Skeletal muscle satellite cell (primary cell): ENCODE data around the gene SLC29A1.
A peak's percentile ranks its signal among the peaks of the same experiment; 100 is the strongest.

Source experiments
- H3K27me3 ChIP-seq: 2 replicates; pipeline ENCODE4 v1.7.0; 2013; ENCODE audit warnings: low read length; ENCODE audit not compliant: control insufficient read depth, insufficient read depth
- H3K36me3 ChIP-seq: 2 replicates; pipeline ENCODE4 v1.7.0; 2013; ENCODE audit warnings: mild to moderate bottlenecking, control low read depth, low read length; ENCODE audit not compliant: insufficient read depth
- H3K4me1 ChIP-seq: 2 replicates; pipeline ENCODE4 v1.7.0; 2013; ENCODE audit warnings: low read length; ENCODE audit not compliant: control insufficient read depth, insufficient read depth
- H3K4me2 ChIP-seq: 2 replicates; pipeline ENCODE4 v1.7.0; 2013; ENCODE audit warnings: mild to moderate bottlenecking, low read length
- H3K4me3 ChIP-seq: 2 replicates; pipeline ENCODE4 v1.7.0; 2013; ENCODE audit warnings: low read length
- H3K9ac ChIP-seq: 2 replicates; pipeline ENCODE4 v1.7.0; 2013; ENCODE audit warnings: mild to moderate bottlenecking, low read depth, low read length, moderate library complexity
- H3K9me3 ChIP-seq: replicated peaks from 2 replicates; pipeline ENCODE4 v1.7.0; 2013; ENCODE audit warnings: mild to moderate bottlenecking, control low read depth, low read length

SLC29A1 gene

DNA sequence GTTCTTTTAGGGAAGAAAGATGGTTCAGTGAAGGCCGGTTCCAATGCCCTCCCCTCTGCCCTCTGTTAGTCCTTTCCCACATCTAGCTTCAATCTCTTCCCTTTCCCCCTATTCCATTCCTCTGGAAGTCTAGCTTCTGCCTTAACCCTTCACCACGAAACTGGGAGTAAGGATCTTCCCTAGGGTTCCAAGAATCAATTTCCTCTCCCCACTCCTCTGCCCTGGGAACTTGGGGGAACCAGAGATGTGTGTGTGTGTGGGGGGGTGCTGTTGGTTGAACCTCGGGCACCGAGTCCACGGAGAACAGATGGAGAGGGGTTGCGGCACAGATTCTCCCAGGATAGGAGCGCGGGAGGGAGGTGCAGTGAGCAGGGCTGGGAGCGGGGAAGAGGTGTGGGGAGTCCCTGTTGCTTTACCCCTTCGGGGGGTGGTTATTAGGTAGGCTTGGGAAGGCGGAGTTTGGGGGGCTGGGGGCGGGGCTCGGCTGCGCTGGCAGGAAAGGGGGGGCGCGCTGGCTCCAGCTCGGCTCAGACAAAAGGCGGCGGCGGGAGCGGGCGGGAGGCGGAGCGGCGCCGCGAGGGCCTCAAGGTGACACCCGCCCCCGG is 46.6 kb downstream of the SLC29A1 start, which contains the start of gene TMEM151B:
Gene TMEM151B (plus strand): TSS at position 530 of the 605 bp plus-strand sequence. CDS start 293 bp downstream, outside the sequence.
- Histone ChIP-seq H3K4me2 (no peak within 1 kb of the TSS), H3K9me3 (no peaks in the 10 kb centered on the region), H3K4me1 (no peaks in the 10 kb centered on the region), H3K36me3 (no peaks in the 10 kb centered on the region), H3K9ac (no peak within 1 kb of the TSS), H3K4me3 (no peak within 1 kb of the TSS), H3K27me3 (peaks cover 52% of the 10 kb centered on the region)

DNA sequence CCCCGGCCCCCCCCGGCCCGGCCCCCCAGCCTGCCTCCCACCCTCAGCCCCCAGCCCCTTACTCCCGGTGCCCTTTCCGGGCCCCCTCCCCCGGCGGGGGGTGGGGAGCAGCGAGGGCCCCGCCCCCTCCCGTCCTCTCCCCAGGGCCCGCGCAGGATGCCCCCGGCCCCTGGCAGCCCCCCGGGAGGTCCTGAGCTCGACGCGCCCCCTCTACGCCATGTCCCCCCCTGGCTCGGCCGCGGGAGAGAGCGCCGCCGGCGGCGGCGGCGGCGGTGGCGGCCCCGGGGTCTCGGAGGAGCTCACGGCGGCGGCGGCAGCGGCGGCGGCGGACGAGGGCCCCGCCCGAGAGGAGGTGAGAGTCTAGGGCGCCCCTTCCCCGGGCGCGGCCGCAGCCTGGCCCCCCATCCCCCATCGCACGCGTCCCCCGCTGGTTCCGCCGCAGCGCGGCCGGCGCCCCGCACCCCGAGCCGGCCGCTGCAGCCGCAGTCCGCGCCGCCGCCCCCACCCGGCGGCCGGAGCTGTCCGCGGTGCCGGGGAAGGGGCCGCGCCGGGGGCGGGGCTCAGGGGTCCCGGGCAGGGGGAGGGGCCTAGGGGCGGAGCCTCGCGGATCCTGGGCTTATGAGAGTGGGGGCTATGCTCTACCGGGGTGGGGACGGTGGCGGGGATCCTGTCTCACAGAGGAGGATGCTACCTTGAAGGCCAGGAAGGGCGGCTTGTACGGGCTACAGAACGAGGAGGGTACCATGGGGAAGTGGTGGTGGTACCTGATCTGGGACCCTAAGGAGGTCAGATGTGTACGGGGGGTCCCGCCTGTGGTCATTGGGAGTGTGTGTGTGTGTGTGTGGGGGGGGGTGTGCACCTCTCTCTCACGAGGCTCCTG is 47.4 kb downstream of the SLC29A1 start:
- peaks cover 52% of the 10 kb centered on the region for H3K27me3 ChIP-seq

DNA sequence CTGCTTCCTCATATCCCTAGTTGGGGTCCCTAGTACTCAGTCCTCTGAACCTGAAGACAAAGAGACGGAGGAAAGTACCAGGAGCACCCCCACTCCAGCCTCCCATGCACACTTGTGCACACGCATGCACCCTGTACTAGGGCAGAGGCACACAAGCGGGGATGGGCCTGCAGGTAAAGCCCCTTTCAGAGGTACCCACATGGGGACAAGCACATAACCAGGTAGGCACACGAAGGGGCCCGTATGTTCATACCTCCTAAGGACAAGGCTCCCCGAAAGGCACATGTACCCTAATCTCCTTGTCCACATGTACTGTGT is 48.0 kb downstream of the SLC29A1 start:
- Histone ChIP-seq H3K9ac (no peak overlapping the region), H3K9me3 (no peaks in the 10 kb centered on the region), H3K27me3 (peaks cover 54% of the 10 kb centered on the region), H3K4me2 (no peak overlapping the region), H3K4me1 (peaks cover 3% of the 10 kb centered on the region), H3K4me3 (no peak overlapping the region), H3K36me3 (no peaks in the 10 kb centered on the region)

More for the DNA sequence above, 47.4 kb downstream of the SLC29A1 start:
- Histone ChIP-seq H3K9ac (no peak overlapping the region), H3K4me1 (peaks cover 2% of the 10 kb centered on the region), H3K36me3 (no peaks in the 10 kb centered on the region), H3K4me2 (no peak overlapping the region), H3K4me3 (no peak overlapping the region), H3K9me3 (no peaks in the 10 kb centered on the region)

DNA sequence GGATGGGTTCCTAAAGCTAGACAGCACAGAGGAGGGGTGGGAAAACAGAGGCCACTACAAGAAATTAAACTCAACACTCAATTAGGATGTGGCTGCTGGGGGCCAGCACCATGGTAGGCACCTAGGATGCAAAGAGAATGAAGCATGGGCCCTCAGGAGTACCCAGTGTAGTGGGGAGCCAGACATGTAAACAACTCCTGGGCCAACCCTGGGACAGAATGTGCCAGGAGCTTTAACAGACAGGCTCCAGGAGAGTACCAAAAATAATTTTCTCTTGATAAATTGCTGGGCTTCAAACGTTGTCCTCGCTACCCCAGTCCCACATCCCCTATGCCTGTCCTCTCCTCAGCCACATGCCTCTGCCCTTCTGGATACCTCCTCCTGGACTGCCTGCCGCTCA is 48.5 kb downstream of the SLC29A1 start:
- Histone ChIP-seq H3K36me3 (no peaks in the 10 kb centered on the region), H3K4me2 (no peak overlapping the region), H3K9ac (no peak overlapping the region), H3K27me3 (peaks cover 59% of the 10 kb centered on the region), H3K4me3 (no peak overlapping the region), H3K4me1 (peaks cover 3% of the 10 kb centered on the region), H3K9me3 (no peaks in the 10 kb centered on the region)

DNA sequence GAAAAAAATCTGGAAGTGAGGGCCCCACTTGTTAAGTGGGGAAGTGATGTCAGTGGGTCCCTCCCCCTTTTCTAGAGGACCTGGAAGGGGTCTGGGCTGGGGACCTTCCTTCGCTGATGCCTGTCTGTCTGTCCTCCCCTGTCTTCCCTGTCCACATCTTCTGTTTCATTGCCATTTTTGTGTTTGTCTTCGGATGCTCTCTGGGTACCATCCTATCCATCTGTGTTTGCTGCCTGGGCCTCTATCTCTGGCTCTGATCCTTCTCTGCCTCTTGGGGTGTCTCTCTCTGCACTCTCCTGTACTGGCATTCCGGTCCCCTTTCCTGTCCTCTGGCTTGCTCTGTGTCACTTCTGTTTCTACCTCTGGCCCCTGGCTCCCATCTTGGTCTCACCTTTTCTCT is 49.1 kb downstream of the SLC29A1 start:
- peaks cover 65% of the 10 kb centered on the region for H3K27me3 ChIP-seq
- no peaks in the 10 kb centered on the region for H3K36me3 ChIP-seq
- no peaks in the 10 kb centered on the region for H3K9me3 ChIP-seq
- H3K4me2 ChIP-seq, result no peak overlapping the region
- H3K9ac ChIP-seq, result no peak overlapping the region
- H3K4me1 ChIP-seq, result peaks cover 3% of the 10 kb centered on the region
- H3K4me3 ChIP-seq, result no peak overlapping the region

DNA sequence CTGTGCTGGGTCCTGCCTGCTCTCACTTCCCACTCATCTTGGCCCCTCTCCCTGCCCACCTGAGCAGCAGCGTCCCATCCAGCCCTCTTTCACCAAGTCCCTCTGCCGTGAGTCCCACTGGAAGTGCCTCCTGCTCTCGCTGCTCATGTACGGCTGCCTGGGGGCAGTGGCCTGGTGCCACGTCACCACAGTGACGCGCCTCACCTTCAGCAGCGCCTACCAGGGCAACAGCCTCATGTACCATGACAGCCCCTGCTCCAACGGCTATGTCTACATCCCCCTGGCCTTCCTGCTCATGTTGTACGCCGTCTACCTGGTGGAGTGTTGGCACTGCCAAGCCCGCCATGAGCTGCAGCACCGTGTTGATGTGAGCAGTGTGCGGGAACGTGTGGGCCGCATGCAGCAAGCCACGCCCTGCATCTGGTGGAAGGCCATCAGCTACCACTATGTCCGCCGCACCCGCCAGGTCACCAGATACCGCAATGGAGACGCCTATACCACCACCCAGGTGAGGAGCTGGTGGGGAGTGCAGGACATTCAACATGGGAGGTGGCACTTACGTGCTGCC is 49.7 kb downstream of the SLC29A1 start:
- no peaks in the 10 kb centered on the region for H3K9me3 ChIP-seq
- H3K27me3 ChIP-seq, result peaks cover 71% of the 10 kb centered on the region
- H3K36me3 ChIP-seq, result no peaks in the 10 kb centered on the region
- H3K9ac ChIP-seq, result no peak overlapping the region
- H3K4me1 ChIP-seq, result peaks cover 3% of the 10 kb centered on the region
- H3K4me2 ChIP-seq, result no peak overlapping the region
- no peak overlapping the region for H3K4me3 ChIP-seq

DNA sequence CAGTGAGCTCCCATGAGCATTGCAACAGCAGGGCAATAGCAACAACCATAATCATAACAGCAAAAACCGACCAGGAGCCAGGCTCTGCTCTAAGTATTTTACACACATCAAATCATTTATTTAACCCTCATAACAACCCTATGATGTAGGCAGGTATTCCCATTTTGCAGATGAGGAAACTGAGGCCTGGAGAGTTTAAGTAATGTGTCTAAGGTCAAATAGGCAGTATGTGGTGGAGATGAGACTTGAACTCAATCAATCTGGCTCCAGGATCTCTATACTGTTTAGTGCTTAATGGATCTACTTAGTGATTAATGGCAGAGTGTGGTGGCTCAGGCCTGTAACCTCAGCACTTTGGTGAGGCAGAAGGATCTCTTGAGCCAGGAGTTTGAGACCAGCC is 50.2 kb downstream of the SLC29A1 start:
- Histone ChIP-seq H3K27me3 (peaks cover 69% of the 10 kb centered on the region), H3K4me1 (peaks cover 3% of the 10 kb centered on the region), H3K9me3 (no peaks in the 10 kb centered on the region), H3K9ac (no peak overlapping the region), H3K4me3 (no peak overlapping the region), H3K36me3 (no peaks in the 10 kb centered on the region), H3K4me2 (no peak overlapping the region)

DNA sequence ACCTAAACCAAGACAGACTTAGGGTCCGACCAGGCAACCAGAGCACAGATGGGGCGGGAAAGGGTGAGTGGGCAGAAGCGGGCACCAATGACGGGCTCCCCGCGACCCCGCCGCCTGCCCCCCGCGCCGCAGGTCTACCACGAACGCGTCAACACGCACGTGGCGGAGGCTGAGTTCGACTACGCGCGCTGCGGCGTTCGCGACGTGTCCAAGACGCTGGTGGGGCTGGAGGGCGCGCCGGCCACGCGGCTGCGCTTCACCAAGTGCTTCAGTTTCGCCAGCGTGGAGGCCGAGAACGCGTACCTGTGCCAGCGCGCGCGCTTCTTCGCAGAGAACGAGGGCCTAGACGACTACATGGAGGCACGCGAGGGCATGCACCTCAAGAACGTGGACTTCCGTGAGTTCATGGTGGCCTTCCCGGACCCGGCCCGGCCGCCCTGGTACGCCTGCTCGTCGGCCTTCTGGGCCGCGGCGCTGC is 51.9 kb downstream of the SLC29A1 start:
- Histone ChIP-seq H3K9ac (no peak overlapping the region), H3K36me3 (no peaks in the 10 kb centered on the region), H3K4me2 (peak overlapping the region; percentile 80), H3K9me3 (no peaks in the 10 kb centered on the region), H3K4me3 (no peak overlapping the region), H3K4me1 (peaks cover 3% of the 10 kb centered on the region), H3K27me3 (peaks cover 65% of the 10 kb centered on the region)

DNA sequence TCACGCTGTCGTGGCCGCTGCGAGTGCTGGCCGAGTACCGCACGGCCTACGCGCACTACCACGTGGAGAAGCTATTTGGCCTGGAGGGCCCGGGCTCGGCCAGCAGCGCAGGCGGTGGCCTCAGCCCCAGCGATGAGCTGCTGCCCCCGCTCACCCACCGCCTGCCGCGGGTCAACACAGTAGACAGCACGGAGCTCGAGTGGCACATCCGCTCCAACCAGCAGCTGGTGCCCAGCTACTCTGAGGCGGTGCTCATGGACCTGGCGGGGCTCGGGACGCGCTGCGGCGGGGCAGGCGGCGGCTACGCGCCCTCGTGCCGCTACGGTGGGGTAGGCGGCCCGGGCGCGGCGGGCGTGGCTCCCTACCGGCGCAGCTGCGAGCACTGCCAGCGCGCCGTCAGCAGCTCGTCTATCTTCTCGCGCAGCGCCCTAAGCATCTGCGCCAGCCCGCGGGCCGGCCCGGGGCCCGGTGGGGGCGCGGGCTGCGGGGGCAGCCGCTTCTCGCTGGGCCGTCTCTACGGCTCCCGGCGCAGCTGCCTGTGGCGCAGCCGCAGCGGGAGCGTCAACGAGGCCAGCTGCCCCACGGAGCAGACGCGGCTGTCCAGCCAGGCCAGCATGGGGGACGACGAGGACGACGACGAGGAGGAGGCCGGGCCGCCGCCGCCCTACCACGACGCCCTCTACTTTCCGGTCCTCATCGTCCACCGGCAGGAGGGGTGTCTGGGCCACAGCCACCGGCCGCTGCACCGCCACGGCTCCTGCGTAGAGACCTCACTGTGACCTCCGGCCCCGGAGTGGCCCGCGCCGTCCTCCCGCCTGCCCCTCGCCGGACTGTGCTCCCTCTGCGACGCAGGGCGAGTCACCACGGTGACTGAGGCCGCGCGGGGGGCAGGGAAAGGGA is 52.6 kb downstream of the SLC29A1 start:
- peaks cover 71% of the 10 kb centered on the region for H3K27me3 ChIP-seq

DNA sequence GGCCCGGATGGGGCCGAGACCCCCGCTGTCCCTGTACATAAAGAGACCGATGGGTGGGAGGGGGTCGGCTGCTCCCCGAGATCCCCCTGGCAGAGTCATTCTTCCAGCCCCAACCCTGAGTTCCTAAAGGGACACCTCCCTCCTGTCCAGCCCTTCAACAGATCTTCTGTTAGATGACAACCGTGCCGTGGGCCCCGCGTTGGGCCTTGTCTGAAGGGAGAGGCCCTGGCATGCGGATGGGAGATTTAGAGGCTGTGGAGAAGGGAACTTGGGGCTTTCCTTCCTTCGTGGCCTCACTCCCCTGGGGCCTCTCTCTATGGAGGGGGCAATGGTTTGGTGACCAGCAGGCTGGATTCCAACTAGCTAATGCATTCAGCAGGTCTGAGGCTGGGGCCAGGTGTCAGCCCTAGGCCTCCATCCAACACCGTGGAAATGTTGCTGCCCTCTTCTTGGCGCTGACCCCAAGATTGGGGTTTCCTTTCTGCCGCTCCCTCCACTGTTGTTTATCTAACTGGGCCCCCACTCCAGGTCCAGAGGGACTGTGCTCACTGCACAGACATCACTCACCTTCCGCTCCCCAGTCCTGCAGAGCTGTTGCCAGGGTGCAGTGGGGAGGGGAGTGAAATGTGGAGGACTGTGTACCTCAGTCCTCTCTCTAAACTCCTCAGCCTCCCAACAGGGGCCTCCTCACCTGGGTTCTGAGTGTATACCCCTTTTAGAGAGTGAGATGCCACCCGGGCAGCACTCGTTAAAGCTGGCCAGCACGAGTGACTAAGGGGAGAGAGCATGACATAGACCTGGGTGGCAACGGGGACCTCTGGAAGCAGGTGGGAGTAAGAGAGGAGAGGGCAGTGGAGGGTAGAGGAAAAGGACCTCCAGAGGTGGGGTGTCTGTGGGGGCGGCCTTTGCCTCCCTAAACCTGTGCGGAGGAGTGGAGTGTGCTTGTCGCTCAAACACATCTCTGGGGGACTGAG is 53.6 kb downstream of the SLC29A1 start:
- Histone ChIP-seq H3K4me3 (no peak overlapping the region), H3K9me3 (no peaks in the 10 kb centered on the region), H3K9ac (no peak overlapping the region), H3K4me2 (no peak overlapping the region), H3K4me1 (peaks cover 3% of the 10 kb centered on the region), H3K27me3 (peaks cover 64% of the 10 kb centered on the region), H3K36me3 (no peaks in the 10 kb centered on the region)

More for the DNA sequence above, 52.6 kb downstream of the SLC29A1 start:
- Histone ChIP-seq H3K4me3 (peak overlapping the region; percentile 57), H3K36me3 (no peaks in the 10 kb centered on the region), H3K9me3 (no peaks in the 10 kb centered on the region), H3K9ac (no peak overlapping the region), H3K4me1 (peaks cover 3% of the 10 kb centered on the region), H3K4me2 (peak overlapping the region; percentile 80)
